ENCODE results near the gene BCR. TPM values are rescaled to one million over a fixed set of nuclear protein-coding genes. Genes with fewer than 3 reads are reported as not detected.

BCR gene
- polyA plus RNA-seq, 1 donor: 13.9 TPM

DNA sequence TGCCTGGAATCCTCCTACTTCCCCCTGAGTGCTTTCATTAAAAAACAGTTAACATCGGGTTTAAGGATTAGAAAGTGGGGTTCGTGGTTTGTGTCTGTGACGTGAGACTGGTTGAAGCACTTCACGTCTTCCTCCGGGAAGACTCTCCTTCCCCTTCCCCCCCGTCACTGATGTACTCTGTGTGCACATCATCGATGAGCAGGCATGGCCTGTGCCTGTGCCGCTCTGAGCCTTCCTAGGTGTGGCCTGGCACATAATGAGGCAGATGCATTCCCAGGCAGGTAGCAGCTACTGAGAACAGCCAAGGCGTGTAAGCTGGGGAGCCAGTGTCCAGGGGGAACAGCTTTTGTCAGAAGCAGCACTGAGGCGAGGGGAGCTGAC is 93.8 kb downstream of the BCR start:
- no peak for DNase-seq (ENCODE audit: low read depth)

- no peak for DNase-seq (ENCODE audit: low read depth)
Measured at GRCh38 chr22:23274891-23275694, 94.8 kb downstream of the BCR start.

DNA sequence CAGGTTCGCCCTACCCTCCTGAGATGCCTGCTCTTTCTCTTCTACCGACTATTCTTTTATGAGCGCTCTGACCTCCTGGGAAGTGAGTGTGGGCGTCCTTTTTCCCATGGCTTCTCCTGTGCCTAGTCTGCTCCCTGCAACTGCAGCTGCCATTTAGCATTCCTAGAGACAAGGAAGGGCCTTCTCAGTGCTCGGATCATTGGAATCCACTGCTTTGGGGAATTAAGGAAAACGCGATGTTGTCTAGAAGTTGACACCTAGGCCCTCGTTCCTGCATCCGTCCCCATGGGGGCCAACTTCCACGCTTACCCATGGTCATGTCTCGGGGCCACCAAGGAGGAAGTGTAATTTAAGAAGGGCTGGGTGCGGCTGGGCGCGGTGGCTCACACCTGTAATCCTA is 95.4 kb downstream of the BCR start:
- no peak for DNase-seq (ENCODE audit: low read depth)

DNA sequence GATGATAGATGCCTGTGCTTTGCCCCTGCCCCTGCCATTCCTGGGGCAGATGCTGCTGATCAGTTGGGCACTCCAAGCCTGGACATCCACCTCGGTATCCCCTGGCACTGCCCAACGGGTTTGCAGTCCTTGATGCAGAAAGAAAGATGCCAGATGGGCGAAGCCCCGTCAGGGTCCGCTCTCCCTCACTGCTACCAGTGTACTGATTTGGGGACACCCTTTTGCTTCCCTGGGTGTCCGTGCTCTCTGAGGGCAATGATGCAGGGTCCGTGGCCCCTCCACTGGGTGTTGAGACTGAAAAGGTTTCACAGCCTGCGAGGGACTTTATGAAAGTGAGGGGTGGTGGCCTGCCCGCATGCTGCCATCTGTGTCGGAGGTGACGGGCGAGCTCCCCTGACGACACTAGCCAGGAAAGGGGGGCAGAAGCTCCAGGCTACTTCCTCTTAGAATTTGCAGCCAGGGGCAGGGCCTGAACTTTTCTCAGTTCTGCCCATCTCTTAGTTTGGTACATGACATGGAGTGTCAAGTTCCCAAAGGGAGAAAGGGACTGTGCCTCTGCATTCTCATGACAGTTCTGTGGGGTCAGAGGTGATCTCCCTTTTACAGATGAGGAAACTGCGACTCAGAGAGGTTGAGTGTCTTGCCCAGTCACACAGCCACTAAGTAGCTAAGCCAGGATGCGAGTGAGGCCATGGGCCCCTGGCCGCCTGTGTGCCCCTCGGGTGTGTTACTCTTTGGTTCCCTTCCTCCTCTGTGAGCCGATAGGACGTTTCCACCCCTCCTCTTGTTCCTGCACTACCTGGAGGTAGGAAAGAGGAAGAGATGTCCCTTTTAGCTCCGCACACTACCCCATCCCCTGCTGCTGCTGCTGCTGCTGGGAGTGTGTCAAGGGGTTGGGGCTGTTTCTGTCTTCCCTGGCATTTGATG is 96.6 kb downstream of the BCR start:
- DNase-seq (ENCODE audit: low read depth): no peak

DNA sequence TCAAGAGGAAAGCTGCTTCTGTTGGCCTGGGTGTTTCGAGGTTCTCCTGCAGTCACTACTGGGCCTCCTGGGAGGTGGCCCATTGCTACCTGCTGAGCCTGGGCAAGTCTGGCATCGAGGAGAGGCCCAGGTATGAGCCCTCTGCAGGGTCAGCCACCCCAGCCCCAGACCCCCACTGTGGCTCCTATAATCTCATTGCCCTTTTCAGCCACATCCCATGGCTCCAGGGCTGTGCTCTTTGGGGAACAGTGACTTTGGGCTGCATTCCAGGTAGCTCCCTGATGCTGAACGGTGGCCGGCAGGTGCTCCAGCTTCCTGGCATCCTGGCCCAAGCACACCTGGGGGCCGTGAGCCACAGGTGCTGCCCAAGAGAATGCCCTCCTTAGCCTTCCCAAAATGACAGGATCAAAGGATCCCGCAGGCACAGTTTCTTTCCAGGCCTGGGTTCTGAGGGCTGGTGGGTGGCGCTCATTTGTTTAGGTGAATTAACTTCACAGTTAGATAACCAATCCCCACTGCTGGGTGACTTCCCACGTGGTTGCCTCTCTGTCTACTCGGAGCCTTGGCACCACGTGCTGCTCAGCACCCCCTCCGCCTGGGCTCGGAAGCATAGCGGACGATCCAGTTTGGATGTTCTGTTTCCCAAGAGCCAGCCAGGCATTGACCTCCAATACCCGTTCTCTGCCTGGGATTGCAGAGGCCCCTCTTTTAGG is 97.4 kb downstream of the BCR start:
- DNase-seq (ENCODE audit: low read depth): no peak

- DNase-seq (ENCODE audit: low read depth): no peak
Measured at GRCh38 chr22:23278883-23279675, 98.8 kb downstream of the BCR start.

GRCh38 chr22:23279781-23280180 is 99.5 kb downstream of the BCR start:
- DNase-seq (ENCODE audit: low read depth): no peak

GRCh38 chr22:23280356-23281052 is 100.2 kb downstream of the BCR start:
- DNase-seq (ENCODE audit: low read depth): no peak

GRCh38 chr22:23281053-23281405 is 100.7 kb downstream of the BCR start:
- no peak for DNase-seq (ENCODE audit: low read depth)

DNA sequence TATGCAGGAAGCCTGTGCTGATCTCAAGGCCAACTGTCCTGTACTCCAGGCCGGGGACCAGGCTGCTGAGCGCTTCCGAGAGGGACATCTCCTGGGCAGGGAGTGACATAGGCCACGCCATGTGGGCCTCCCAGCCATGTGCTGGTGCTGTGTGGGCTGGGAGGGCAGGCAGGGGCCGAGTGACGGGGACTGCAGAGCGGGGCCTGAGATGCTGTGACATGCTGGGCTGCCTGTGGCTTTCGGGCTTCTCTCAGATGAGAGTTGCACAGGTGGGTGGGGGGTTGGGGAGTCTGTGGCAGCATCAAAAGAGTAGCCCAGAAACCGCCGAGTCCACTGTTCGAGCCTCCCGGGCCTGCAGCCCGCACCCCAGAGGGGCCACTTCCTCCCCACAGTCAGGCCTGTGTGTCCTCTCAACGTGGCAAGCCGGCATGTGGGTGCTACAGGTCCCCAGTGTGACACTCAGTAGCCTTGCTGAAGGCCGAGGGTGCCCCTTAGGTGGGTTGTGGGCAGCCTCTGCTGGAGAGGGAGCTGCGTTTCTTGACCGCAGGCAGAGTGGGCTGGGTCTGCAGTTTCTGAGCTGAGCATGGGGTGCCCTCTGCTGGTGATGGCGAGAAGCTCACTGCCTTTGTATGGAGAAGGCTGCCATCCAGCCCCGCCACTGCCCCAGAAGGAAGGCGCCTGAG is 101.2 kb downstream of the BCR start:
- DNase-seq (ENCODE audit: low read depth): peak; percentile 50

GRCh38 chr22:23282089-23282501 is 101.8 kb downstream of the BCR start:
- no peak for DNase-seq (ENCODE audit: low read depth)

GRCh38 chr22:23282516-23282915 is 102.2 kb downstream of the BCR start:
- DNase-seq (ENCODE audit: low read depth): no peak

GRCh38 chr22:23282986-23283385 is 102.7 kb downstream of the BCR start:
- no peak for DNase-seq (ENCODE audit: low read depth)

GRCh38 chr22:23283591-23284503 is 103.5 kb downstream of the BCR start:
- DNase-seq (ENCODE audit: low read depth): no peak

- DNase-seq (ENCODE audit: low read depth): no peak
Measured at GRCh38 chr22:23284504-23285033, 104.3 kb downstream of the BCR start.

GRCh38 chr22:23285236-23285635 is 104.9 kb downstream of the BCR start:
- DNase-seq (ENCODE audit: low read depth): no peak

DNA sequence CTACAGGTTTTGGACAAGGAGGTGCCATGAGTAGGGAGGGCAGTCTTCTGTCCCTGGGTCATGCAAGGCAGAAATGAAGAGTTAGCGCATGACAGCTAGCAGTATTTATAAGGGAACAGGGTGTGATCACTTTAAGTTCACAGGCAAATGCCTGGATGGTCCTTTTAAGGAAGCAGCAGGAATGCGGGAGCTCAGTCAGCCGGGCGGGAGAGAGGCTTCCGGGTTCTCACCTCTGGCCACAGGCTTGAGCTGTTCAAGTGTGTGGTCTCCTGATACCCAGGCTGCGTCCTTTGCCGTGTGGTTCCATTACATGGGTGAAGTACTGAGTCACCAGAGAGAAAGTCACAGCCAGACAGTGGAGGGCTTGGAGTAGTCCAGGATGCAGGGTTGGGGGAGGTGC is 105.4 kb downstream of the BCR start:
- no peak for DNase-seq (ENCODE audit: low read depth)

GRCh38 chr22:23286296-23286695 is 106.0 kb downstream of the BCR start:
- no peak for DNase-seq (ENCODE audit: low read depth)
